OCI-LY7 (cell line): ENCODE data around the gene NEK9. TPM values are rescaled to one million over a fixed set of nuclear protein-coding genes. Genes with fewer than 3 reads are reported as not detected.

Source experiments
- BruUV-seq: library from RNA; stranded (reverse); fragments of 400-500 nt; replicated peaks from 2 replicates; lab custom pipeline; 2021; lab: Mats Ljungman, UMichigan
- CTCF ChIA-PET: fragments of 300-600 bp; sonication (Branson Sonifier 250); formaldehyde crosslinking; loops from one replicate; lab custom pipeline; 2022; ENCODE audit warnings: antibody characterized with exemption; ENCODE audit not compliant: unreplicated experiment; lab: Charles Lee
- POLR2A ChIA-PET: fragments of 300-600 bp; sonication (Branson Sonifier 250); formaldehyde crosslinking; loops from one replicate; lab custom pipeline; 2022; ENCODE audit warnings: antibody characterized with exemption; lab: Charles Lee
- DNase-seq: peaks from one replicate; pipeline ENCODE4 v3.0.0-alpha.2; 2015; ENCODE audit warnings: low spot score
- H2AFZ ChIP-seq: fragments of 200-600 bp; sonication (generic), shearing (Covaris generic); 2 replicates; pipeline ENCODE4 v1.6.1; 2014; ENCODE audit warnings: mild to moderate bottlenecking, antibody characterized with exemption, low read length, moderate library complexity
- H3K27ac ChIP-seq: fragments of 200-600 bp; sonication (generic); 2 replicates; pipeline ENCODE4 v1.5.1; 2014; ENCODE audit warnings: mixed run types, low read depth, mild to moderate bottlenecking, moderate library complexity, low read length, inconsistent platforms; ENCODE audit not compliant: poor library complexity, severe bottlenecking
- H3K36me3 ChIP-seq: fragments of 200-600 bp; sonication (generic); 2 replicates; pipeline ENCODE4 v1.6.1; 2014; ENCODE audit warnings: mild to moderate bottlenecking, antibody characterized with exemption, low read length, moderate library complexity, mixed read lengths; ENCODE audit not compliant: insufficient read depth
- H3K4me1 ChIP-seq: fragments of 200-600 bp; sonication (generic); 2 replicates; pipeline ENCODE4 v1.5.1; 2014; ENCODE audit warnings: mild to moderate bottlenecking, low read length; ENCODE audit not compliant: insufficient read depth, poor library complexity, severe bottlenecking
- H3K4me2 ChIP-seq: fragments of 200-600 bp; sonication (generic); 2 replicates; pipeline ENCODE4 v1.6.1; 2014; ENCODE audit warnings: mild to moderate bottlenecking, low read length
- H3K4me3 ChIP-seq: fragments of 200-600 bp; sonication (generic); 2 replicates; pipeline ENCODE4 v1.5.1; 2014; ENCODE audit warnings: mild to moderate bottlenecking, low read depth, low read length; ENCODE audit not compliant: poor library complexity, severe bottlenecking
- H3K79me2 ChIP-seq: fragments of 200-600 bp; sonication (generic); 2 replicates; pipeline ENCODE4 v1.6.1; 2016; ENCODE audit warnings: low read depth, mild to moderate bottlenecking, low read length, moderate library complexity, mixed read lengths; ENCODE audit not compliant: insufficient read depth
- H3K9me2 ChIP-seq: fragments of 200-600 bp; sonication (generic); 2 replicates; pipeline ENCODE4 v1.6.1; 2016; ENCODE audit warnings: mild to moderate bottlenecking, low read length, mixed read lengths; ENCODE audit not compliant: insufficient read depth
- H3K9me3 ChIP-seq: fragments of 200-600 bp; sonication (generic); 2 replicates; pipeline ENCODE4 v1.6.1; 2014; ENCODE audit warnings: mild to moderate bottlenecking, mixed run types, low read length, mixed read lengths
- H4K20me1 ChIP-seq: fragments of 200-600 bp; sonication (generic); 2 replicates; pipeline ENCODE4 v1.6.1; 2014; ENCODE audit warnings: mild to moderate bottlenecking, antibody characterized with exemption, low read length, moderate library complexity, mixed read lengths; ENCODE audit not compliant: insufficient read depth
- EZH2phosphoT487 ChIP-seq: fragments of 200-600 bp; sonication (generic); IDR thresholded peaks from 2 replicates; pipeline ENCODE4 v1.6.1; 2018; ENCODE audit warnings: low read depth, borderline replicate concordance, mild to moderate bottlenecking, mixed run types, antibody characterized with exemption, low read length, moderate library complexity, mixed read lengths
- intact Hi-C: fragments of 100-400 bp; cut with micrococcal nuclease; formaldehyde crosslinking; loops from one replicate; pipeline ENCODE4 v1.10.0; 2022; ENCODE audit not compliant: unreplicated experiment
- total RNA-seq, 2 experiments: library from RNA; depleted of rRNA in 1 of 2; stranded (reverse); fragments of >200 nt in 1 of 2; shearing (Covaris generic) in 1 of 2; gene quantifications; 2 replicates each; pipeline ENCODE4 v1.2.3, GENCODE V29; 2014 to 2022
- TF ChIP-seq, protein P1 (sequence below): fragments of 200-600 bp; sonication (generic); conservative IDR thresholded peaks from 2 replicates; pipeline ENCODE4 v1.5.1; 2014; ENCODE audit warnings: mild to moderate bottlenecking, antibody characterized with exemption, low read length, moderate library complexity, mixed read lengths

Gene NEK9
- total RNA-seq, 2 experiments from 2014 or later = 58.3 to 86.4 TPM

DNA sequence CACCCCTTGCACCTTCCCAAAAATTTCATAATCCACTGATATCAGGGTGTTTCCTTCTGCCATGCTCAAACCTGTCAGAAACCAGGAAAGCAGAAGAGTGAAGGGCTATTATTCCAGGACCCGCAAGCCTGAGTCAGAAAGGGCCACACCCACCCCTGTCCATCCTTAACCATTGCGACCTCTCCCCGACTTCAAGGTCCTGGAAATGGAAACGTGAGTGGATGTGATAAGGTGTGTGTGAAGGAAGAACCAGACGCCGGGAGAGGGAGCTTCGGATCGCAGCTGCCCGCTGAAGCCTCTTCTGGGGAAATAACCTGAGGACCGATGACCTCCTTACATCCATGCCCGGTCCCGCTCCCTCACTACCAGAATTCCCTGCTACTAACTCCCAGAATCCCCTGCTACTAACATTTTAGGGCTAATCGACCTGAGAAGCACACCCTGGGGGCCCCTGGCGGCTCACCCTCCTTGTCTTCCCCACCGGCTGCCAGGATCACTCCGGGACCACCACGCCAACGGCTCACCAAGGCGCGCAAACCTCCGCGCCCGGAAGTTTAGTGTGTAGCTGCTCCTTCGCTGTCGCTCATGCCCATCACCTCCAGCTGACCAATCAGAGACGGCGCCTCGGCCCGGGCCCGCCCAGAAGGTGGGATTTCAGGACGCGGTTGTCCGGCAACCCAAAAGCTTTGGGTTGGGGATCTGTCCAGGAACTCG, 63.2 kb downstream of the NEK9 start, which contains the start of gene ACYP1:
ACYP1 (minus strand) TSS at position 534 of the 714 bp plus-strand sequence; CDS start at position 63, 471 bp downstream.
- H3K36me3 ChIP-seq = peaks cover 29% of the 10 kb centered on the region
- H2AFZ ChIP-seq = peak within 1 kb of the TSS; percentile 59; the same call in 1 of the 2 replicates
- intact Hi-C loops = loop anchor here (10.0 kb wide), 1 partner anchor 241 kb away; no protein-coding TSS in a partner anchor
- H3K79me2 ChIP-seq = peaks cover 39% of the 10 kb centered on the region
- no peak for TF ChIP-seq EZH2phosphoT487
- TF ChIP-seq, protein P1, sequence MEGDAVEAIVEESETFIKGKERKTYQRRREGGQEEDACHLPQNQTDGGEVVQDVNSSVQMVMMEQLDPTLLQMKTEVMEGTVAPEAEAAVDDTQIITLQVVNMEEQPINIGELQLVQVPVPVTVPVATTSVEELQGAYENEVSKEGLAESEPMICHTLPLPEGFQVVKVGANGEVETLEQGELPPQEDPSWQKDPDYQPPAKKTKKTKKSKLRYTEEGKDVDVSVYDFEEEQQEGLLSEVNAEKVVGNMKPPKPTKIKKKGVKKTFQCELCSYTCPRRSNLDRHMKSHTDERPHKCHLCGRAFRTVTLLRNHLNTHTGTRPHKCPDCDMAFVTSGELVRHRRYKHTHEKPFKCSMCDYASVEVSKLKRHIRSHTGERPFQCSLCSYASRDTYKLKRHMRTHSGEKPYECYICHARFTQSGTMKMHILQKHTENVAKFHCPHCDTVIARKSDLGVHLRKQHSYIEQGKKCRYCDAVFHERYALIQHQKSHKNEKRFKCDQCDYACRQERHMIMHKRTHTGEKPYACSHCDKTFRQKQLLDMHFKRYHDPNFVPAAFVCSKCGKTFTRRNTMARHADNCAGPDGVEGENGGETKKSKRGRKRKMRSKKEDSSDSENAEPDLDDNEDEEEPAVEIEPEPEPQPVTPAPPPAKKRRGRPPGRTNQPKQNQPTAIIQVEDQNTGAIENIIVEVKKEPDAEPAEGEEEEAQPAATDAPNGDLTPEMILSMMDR = no peak
- peaks cover 13% of the 10 kb centered on the region for H3K9me3 ChIP-seq
- peak; percentile 94 for DNase-seq
- H3K9me2 ChIP-seq = no peaks in the 10 kb centered on the region
- CTCF ChIA-PET = interaction anchor here (0.9 kb wide), 1 partner anchor 122 kb away, joined by 4 read pairs; no protein-coding TSS in a partner anchor
- H3K4me2 ChIP-seq = peak within 1 kb of the TSS; percentile 72
- POLR2A ChIA-PET = interaction anchor here (0.6 to 1.3 kb wide), 9 partner anchors 11 to 663 kb away, joined by 3 to 4 read pairs (median 3); partner anchors contain the start of gene RPS6KL1
- no TSS peak for BruUV-seq
- no peaks in the 10 kb centered on the region for H4K20me1 ChIP-seq
- H3K4me3 ChIP-seq = peak within 1 kb of the TSS; percentile 77
- peaks cover 24% of the 10 kb centered on the region for H3K4me1 ChIP-seq
- H3K27ac ChIP-seq = peak within 1 kb of the TSS; percentile 41

DNA sequence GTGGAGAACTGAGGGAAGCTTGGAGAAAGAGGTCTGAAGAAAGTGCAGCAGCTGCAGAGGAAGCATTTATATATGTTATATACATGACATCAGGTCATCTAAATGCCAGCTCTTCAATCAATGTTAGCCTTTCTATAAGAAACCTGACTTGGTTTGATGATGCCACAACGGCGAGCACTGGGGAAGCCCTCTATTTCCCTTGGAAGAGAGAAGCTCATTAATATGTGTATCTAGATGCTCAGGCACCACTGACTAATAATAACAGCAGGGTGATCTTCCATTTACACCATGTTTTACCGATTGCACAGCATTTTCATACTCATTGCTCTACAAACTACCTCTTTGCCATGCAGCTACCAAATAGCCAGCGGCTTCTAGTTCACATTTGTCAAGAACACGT, 63.8 kb downstream of the NEK9 start:
- H3K27ac ChIP-seq = peak overlapping the region; percentile 41
- peaks cover 32% of the 10 kb centered on the region for H3K36me3 ChIP-seq
- ChIA-PET POLR2A (interaction anchor here (0.6 to 1.3 kb wide), 9 partner anchors 11 to 1085 kb away, joined by 3 to 7 read pairs (median 3); no protein-coding TSS in a partner anchor), CTCF (no interaction called here)
- intact Hi-C loops = loop anchor here (10.0 kb wide), 1 partner anchor 242 kb away; no protein-coding TSS in a partner anchor
- no peaks in the 10 kb centered on the region for H4K20me1 ChIP-seq
- peaks cover 18% of the 10 kb centered on the region for H3K4me1 ChIP-seq
- peak overlapping the region; percentile 72 for H3K4me2 ChIP-seq
- H3K4me3 ChIP-seq = peak overlapping the region; percentile 77
- H3K9me3 ChIP-seq = peaks cover 13% of the 10 kb centered on the region
- H3K9me2 ChIP-seq = no peaks in the 10 kb centered on the region
- TSS peak; percentile 60 for BruUV-seq
- no peak for TF ChIP-seq EZH2phosphoT487
- TF ChIP-seq, protein P1 = no peak
- peak overlapping the region; percentile 59; the same call in 1 of the 2 replicates for H2AFZ ChIP-seq
- H3K79me2 ChIP-seq = peaks cover 33% of the 10 kb centered on the region
- peak; percentile 19 for DNase-seq
